Coronary artery (tissue), 2 donors: ENCODE data around the gene GAB3.
A peak's percentile ranks its signal among the peaks of the same experiment; 100 is the strongest.

ENCODE experiments used
- DNase-seq: peaks from one replicate; pipeline ENCODE4 v3.0.0-alpha.2; 2017; ENCODE audit warnings: low spot score
- H3K27ac ChIP-seq, 2 donors: fragments of 200-600 bp; sonication (generic); one replicate each; pipeline ENCODE4 v1.5.1; 2016 to 2019
- H3K4me3 ChIP-seq: fragments of 200-600 bp; sonication (generic); 2 replicates; pipeline ENCODE4 v1.5.1; 2016; ENCODE audit warnings: mild to moderate bottlenecking, moderate library complexity
- TF ChIP-seq, protein P1 (sequence below): fragments of 200-600 bp; sonication (generic); IDR thresholded peaks from one replicate; pipeline ENCODE4 v1.5.1; 2019; ENCODE audit warnings: antibody characterized with exemption

The GAB3 gene

DNA sequence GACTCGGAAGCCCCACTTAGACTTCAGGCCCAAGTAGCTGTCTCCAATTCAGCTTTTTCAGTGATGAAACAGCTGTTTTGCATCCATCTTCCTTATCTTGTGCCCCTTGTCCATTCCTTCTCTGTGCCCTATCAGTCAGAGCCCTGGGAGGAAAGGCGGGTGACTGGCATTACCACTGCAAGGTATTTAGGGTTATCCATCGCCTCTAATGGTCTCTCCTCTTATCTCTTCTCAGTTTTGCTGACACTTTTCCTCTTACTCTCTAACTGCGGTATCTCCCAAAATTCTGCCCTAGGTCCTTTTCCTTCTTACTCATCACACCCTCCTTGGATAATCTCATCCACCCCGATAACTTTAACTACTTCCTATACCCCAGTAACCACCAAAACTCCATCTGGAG lies 13.7 kb downstream of the GAB3 start:
- Histone ChIP-seq H3K27ac (peak overlapping the region in 1 of 2 donors; percentile 79), H3K4me3 (no peak overlapping the region)
- TF ChIP-seq, protein P1, sequence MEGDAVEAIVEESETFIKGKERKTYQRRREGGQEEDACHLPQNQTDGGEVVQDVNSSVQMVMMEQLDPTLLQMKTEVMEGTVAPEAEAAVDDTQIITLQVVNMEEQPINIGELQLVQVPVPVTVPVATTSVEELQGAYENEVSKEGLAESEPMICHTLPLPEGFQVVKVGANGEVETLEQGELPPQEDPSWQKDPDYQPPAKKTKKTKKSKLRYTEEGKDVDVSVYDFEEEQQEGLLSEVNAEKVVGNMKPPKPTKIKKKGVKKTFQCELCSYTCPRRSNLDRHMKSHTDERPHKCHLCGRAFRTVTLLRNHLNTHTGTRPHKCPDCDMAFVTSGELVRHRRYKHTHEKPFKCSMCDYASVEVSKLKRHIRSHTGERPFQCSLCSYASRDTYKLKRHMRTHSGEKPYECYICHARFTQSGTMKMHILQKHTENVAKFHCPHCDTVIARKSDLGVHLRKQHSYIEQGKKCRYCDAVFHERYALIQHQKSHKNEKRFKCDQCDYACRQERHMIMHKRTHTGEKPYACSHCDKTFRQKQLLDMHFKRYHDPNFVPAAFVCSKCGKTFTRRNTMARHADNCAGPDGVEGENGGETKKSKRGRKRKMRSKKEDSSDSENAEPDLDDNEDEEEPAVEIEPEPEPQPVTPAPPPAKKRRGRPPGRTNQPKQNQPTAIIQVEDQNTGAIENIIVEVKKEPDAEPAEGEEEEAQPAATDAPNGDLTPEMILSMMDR = no peak
- DNase-seq = no peak

DNA sequence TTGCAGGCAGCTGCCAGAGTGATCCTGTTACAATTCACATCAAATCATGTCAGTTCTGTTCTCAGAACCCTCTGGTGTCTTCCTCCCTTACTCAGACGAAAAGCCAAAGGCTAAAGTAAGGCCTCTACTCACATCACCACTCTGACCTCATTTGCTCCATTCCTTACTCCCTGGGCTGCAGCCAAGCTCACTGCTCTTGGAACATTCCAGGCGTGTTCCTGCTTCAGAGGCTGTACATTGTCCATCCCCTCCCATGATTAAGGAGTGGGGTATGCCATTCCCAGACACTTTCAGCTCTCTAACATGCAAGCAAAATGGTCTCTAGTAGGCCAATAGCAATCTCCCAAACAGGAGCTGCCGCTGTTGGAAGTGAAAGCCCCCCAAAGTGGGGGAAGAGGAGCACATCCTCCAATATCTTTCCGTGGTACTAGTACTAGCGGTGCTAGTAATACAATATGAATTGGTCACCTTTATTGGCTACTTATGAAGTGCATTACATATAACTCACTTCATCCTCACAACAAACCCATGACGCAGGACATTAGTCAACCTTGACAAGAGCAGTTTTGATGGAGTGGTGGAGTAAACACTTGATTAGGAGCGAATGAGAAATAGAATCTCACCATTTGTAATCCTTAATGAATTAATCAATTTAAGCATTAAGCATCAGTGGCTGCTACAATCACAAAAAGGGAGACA lies 15.0 kb downstream of the GAB3 start:
- no peak for DNase-seq
- TF ChIP-seq, protein P1 = no peak
- peak overlapping the region; percentile 29 to 79 for H3K27ac ChIP-seq
- no peak overlapping the region for H3K4me3 ChIP-seq

DNA sequence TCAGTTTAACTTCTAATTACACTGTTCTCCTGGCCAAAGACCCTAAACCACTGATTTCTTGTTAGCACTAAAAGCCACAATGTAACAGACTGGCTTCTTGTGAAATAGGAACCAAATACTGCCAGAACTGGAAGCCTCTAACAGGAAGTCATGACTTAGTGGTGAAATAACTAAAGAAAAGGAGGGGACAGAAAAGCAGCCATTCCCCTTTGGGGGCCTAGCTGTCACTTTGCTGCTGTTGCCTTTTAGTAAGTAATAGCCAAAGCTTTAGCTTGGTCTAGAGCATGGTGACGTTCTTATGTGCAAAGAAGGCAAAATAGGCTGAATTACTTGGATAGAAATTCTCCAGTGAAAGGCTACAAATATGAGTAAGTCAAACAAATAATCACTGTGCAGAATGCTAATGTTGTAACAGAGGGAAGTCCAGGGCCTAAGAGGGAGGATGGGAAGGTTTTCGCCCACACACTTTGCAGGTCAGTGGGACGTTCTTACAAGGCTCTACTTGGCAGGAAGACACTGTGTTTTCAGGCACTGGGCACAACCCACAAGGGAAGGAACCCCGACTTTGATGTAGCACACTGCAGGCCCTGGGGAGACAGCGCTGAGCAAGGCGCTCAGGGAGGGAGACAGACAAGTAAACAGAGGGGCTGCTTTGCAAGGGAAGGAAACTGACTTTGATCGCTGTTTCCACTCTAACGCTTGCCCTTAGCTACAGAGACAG lies 16.7 kb downstream of the GAB3 start:
- no peak for DNase-seq
- peak overlapping the region; percentile 28 for H3K4me3 ChIP-seq
- peak overlapping the region; percentile 47 to 79 for H3K27ac ChIP-seq
- TF ChIP-seq, protein P1 = no peak

DNA sequence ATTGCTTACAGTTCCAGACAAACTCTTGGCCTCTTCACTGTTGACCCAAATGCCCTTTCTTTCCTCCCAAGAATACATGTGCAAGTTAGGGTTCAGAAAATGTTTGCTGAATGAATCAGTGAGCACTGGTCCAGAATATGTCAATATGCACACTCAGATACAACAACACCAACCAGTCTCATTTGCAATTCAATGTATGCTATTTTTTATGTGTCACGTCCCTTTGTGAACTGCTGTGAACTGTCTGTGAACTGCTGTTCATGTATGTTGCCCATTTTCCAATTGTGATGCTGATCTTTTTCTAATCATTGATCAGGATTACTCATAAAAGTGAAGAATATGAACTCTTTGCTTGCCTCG lies 17.8 kb downstream of the GAB3 start:
- Histone ChIP-seq H3K4me3 (peak overlapping the region; percentile 5), H3K27ac (peak overlapping the region in 1 of 2 donors; percentile 84)
- no peak for DNase-seq
- TF ChIP-seq, protein P1 = no peak

DNA sequence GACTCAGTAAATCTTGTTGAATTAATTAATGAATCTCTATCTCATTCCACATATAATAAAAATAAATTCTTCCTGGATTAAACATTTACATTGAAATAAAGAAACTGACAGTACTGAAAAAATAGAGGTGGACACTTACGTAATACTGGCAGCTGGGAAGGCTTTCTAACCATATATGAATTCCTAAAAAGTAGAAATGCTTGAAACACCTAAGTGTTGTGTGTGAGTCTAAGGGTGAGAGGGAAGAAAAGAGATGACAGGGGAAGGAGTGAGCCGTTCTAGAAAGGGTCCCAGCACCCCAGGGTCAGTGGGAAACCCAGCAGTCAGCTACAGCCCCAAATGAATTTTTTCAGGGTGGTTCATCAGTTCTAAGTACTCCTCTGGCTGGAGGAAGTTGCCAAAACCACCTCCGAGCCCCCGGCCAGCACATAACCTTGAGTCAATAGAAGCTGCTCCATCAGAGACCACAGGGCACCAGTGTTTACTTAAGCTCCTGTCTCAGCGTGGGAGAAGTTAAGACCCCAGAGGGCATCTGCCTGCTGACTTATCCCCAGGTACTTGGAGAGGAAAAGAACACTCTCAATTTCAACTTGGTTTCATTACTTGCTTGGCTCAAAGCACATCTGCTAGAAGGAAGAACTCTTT lies 18.3 kb downstream of the GAB3 start:
- DNase-seq = no peak

DNA sequence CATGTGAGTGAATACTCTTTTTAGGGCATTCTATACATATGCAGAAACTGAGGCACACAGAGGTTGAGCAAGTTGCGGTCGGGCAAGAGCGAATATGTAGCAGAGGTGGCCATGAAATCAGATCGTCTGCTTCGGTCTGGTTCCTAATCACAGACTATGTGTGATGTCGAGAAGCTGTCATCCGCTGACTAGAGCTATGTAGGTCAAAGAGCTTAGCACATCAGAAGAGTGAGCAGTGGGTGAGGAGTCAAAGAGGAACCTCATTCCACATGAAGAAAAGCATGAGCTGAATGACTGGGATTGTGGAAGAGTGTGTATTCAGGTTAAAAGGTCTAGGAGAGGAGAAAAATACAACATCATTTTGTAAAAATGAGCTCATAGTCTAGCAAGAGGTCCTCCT lies 19.0 kb downstream of the GAB3 start:
- peak overlapping the region in 1 of 2 donors; percentile 83 for H3K27ac ChIP-seq
- no peak overlapping the region for H3K4me3 ChIP-seq
- no peak for DNase-seq
- TF ChIP-seq, protein P1 = no peak

More for the DNA sequence above, 18.3 kb downstream of the GAB3 start:
- peak overlapping the region; percentile 5 for H3K4me3 ChIP-seq
- TF ChIP-seq, protein P1 = no peak
- peak overlapping the region in 1 of 2 donors; percentile 84 for H3K27ac ChIP-seq
